Tibial nerve (tissue), 4 donors: Measurements from ENCODE around the gene FBXL17. TPM values are rescaled to one million over a fixed set of nuclear protein-coding genes. Genes with fewer than 3 reads are reported as not detected.

Experiments used
- DNase-seq, 2 donors: peaks; one replicate each; pipeline ENCODE4 v3.0.0-alpha.2; 2019; ENCODE audit warnings: low spot score in 2 of 2
- H3K27ac ChIP-seq, 4 donors: fragments of 200-600 bp; sonication (generic) in 3 of 4; one replicate each; pipeline ENCODE4 v1.5.1; 2017 to 2019; ENCODE audit warnings: mild to moderate bottlenecking in 1 of 4
- H3K27me3 ChIP-seq, 2 donors: fragments of 200-600 bp; sonication (generic) in 1 of 2; one replicate each; pipeline versions ENCODE4 v1.5.1 to v1.6.0; 2017 to 2019
- H3K36me3 ChIP-seq, 3 donors: fragments of 200-600 bp; sonication (generic); one replicate each; pipeline ENCODE4 v1.5.1; 2018 to 2019
- H3K4me1 ChIP-seq, 4 donors: fragments of 200-600 bp; sonication (generic) in 3 of 4; one replicate each; pipeline ENCODE4 v1.5.1; 2017 to 2019
- H3K4me3 ChIP-seq, 4 donors: fragments of 200-600 bp; sonication (generic) in 3 of 4; one replicate each; pipeline ENCODE4 v1.5.1; 2017 to 2019; ENCODE audit warnings: mild to moderate bottlenecking in 1 of 4, moderate library complexity in 1 of 4
- H3K9me3 ChIP-seq, 4 donors: fragments of 200-600 bp; sonication (generic) in 3 of 4; one replicate each; pipeline ENCODE4 v1.5.1; 2017 to 2019
- CTCF ChIP-seq, 5 experiments: fragments of 200-600 bp in 3 of 5; fragments of 450-650 bp in 2 of 5; sonication (generic) in 3 of 5; IDR thresholded peaks; one replicate each; pipeline ENCODE4 v1.5.1; 2016 to 2019; ENCODE audit warnings: antibody characterized with exemption in 5 of 5, mild to moderate bottlenecking in 3 of 5, moderate library complexity in 2 of 5
- EP300 ChIP-seq, 2 donors: sonication (generic); formaldehyde crosslinking; IDR thresholded peaks; one replicate each; pipeline ENCODE4 v1.6.1; 2017; ENCODE audit warnings: antibody characterized with exemption in 2 of 2, mild to moderate bottlenecking in 1 of 2
- POLR2A ChIP-seq, 2 donors: fragments of 450-650 bp; IDR thresholded peaks; one replicate each; pipeline ENCODE4 v1.6.1; 2017; ENCODE audit warnings: antibody characterized with exemption in 2 of 2, mild to moderate bottlenecking in 2 of 2, moderate library complexity in 2 of 2
- WGBS, 2 donors: methylation state at CpG; one replicate each; pipeline ENCODE4 v1.1.5; 2018; 5-methylcytosine and 5-hydroxymethylcytosine counted together
- total RNA-seq, 4 donors: library from RNA; depleted of rRNA; stranded (reverse); fragments of >200 nt; gene quantifications; one replicate each; pipeline ENCODE4 v1.1.0, GENCODE V29; 2016

The FBXL17 gene
- total RNA-seq, 4 donors from 2014 or later, result 16.5 to 19.0 (median 17.6) TPM

- Histone ChIP-seq H3K36me3 (no peaks in the 10 kb centered on the region), H3K4me1 (peaks cover 0 to 5% (median 0%) of the 10 kb centered on the region in 4 donors), H3K27me3 (no peaks in the 10 kb centered on the region), H3K27ac (no peak overlapping the region), H3K9me3 (no peaks in the 10 kb centered on the region), H3K4me3 (no peak overlapping the region)
- TF ChIP-seq EP300 (IDR thresholded peaks at IDR 0.05) (no peak), POLR2A (IDR thresholded peaks at IDR 0.05) (no peak), CTCF (IDR thresholded peaks at IDR 0.05) (no peak)
- 86 to 96% methylated on average over 8 of the region's 8 CpGs for WGBS, 2 donors
- no peak for DNase-seq
These were observed 399.0 kb downstream of the FBXL17 start for GRCh38 chr5:107982703-107983425.

GRCh38 chr5:107980923-107981692, 400.8 kb downstream of the FBXL17 start:
- H3K4me1 ChIP-seq, result peaks cover 0 to 5% (median 0%) of the 10 kb centered on the region in 4 donors
- WGBS, 2 donors, result 88 to 91% methylated on average over 13 of the region's 13 CpGs

GRCh38 chr5:107979900-107980299, 402.0 kb downstream of the FBXL17 start:
- no peak overlapping the region for H3K27ac ChIP-seq
- no peak for DNase-seq
- H3K4me1 ChIP-seq, result no peaks in the 10 kb centered on the region
- 82 to 93% methylated on average over 2 of the region's 2 CpGs for WGBS, 2 donors
- no peak for TF ChIP-seq CTCF (IDR thresholded peaks at IDR 0.05)
- no peak for TF ChIP-seq EP300 (IDR thresholded peaks at IDR 0.05)
- no peak for TF ChIP-seq POLR2A (IDR thresholded peaks at IDR 0.05)
- H3K36me3 ChIP-seq, result no peaks in the 10 kb centered on the region
- no peaks in the 10 kb centered on the region for H3K9me3 ChIP-seq
- no peak overlapping the region for H3K4me3 ChIP-seq
- no peaks in the 10 kb centered on the region for H3K27me3 ChIP-seq

More at GRCh38 chr5:107980923-107981692, 400.8 kb downstream of the FBXL17 start:
- H3K9me3 ChIP-seq, result no peaks in the 10 kb centered on the region
- H3K36me3 ChIP-seq, result no peaks in the 10 kb centered on the region
- no peak overlapping the region for H3K4me3 ChIP-seq
- H3K27me3 ChIP-seq, result no peaks in the 10 kb centered on the region
- no peak overlapping the region for H3K27ac ChIP-seq
- TF ChIP-seq EP300 (IDR thresholded peaks at IDR 0.05) (no peak), CTCF (IDR thresholded peaks at IDR 0.05) (no peak), POLR2A (IDR thresholded peaks at IDR 0.05) (no peak)
- no peak for DNase-seq

- no peaks in the 10 kb centered on the region for H3K27me3 ChIP-seq
- H3K27ac ChIP-seq, result no peak overlapping the region
- no peaks in the 10 kb centered on the region for H3K36me3 ChIP-seq
- no peaks in the 10 kb centered on the region for H3K4me1 ChIP-seq
- TF ChIP-seq POLR2A (IDR thresholded peaks at IDR 0.05), result no peak
- TF ChIP-seq CTCF (IDR thresholded peaks at IDR 0.05), result no peak
- TF ChIP-seq EP300 (IDR thresholded peaks at IDR 0.05), result no peak
- H3K9me3 ChIP-seq, result no peaks in the 10 kb centered on the region
- no peak for DNase-seq
- no peak overlapping the region for H3K4me3 ChIP-seq
- 84 to 93% methylated on average over 3 of the region's 3 CpGs for WGBS, 2 donors
These were observed 402.6 kb downstream of the FBXL17 start for GRCh38 chr5:107979291-107979690.

GRCh38 chr5:107977550-107978071, 404.3 kb downstream of the FBXL17 start:
- H3K9me3 ChIP-seq, result no peaks in the 10 kb centered on the region
- 59 to 70% methylated on average over 3 of the region's 3 CpGs for WGBS, 2 donors

More at GRCh38 chr5:107977550-107978071, 404.3 kb downstream of the FBXL17 start:
- Histone ChIP-seq H3K27me3 (no peaks in the 10 kb centered on the region), H3K4me1 (no peaks in the 10 kb centered on the region), H3K36me3 (no peaks in the 10 kb centered on the region), H3K27ac (no peak overlapping the region), H3K4me3 (no peak overlapping the region)
- TF ChIP-seq EP300 (IDR thresholded peaks at IDR 0.05), result no peak
- TF ChIP-seq POLR2A (IDR thresholded peaks at IDR 0.05), result no peak
- DNase-seq, result no peak
